Measurements from ENCODE around the gene AGAP1. TPM values are rescaled to one million over a fixed set of nuclear protein-coding genes. Genes with fewer than 3 reads are reported as not detected.

The AGAP1 gene
- polyA plus RNA-seq, 4 donors = 17.5 to 19.9 (median 19.3) TPM

- DNase-seq (ENCODE audit: low read depth in 4 of 4, low spot score in 3 of 4) = no peak
These were observed 685.6 kb downstream of the AGAP1 start for GRCh38 chr2:236179236-236180075.

DNA sequence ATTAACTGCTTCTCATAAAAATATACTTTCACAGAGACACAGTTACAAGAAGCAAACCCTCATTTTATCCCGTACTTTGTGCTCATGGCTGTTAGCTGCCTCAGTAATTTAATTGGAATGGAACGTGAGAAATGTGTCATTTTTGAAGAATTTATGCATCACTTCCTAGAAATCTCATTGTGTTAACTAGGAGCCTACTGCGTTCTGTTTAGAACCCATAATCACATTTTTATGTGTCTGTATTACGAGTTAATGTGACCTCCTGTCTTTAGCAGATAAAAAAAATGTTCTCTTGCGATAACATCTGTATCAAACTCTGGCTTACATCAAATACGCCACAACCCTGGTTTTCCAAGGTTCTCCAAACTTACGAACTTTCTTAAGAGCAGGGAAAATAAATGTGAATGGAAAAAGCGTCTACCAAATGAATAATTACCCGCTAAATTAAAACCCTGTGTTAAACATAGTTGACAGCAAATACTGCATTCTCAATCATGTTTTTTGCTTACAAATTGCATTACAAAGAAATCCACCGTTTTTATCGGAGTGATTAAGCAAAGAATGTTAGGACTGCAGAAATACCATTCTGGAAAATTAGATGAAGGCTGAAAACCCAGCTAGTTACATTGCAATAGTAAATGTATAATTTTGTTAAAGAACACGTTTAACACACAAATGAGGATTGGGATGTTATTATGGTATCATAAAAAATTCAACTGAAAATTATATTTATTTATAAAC lies 686.4 kb downstream of the AGAP1 start:
- DNase-seq (ENCODE audit: low read depth in 4 of 4, low spot score in 3 of 4) = no peak

DNA sequence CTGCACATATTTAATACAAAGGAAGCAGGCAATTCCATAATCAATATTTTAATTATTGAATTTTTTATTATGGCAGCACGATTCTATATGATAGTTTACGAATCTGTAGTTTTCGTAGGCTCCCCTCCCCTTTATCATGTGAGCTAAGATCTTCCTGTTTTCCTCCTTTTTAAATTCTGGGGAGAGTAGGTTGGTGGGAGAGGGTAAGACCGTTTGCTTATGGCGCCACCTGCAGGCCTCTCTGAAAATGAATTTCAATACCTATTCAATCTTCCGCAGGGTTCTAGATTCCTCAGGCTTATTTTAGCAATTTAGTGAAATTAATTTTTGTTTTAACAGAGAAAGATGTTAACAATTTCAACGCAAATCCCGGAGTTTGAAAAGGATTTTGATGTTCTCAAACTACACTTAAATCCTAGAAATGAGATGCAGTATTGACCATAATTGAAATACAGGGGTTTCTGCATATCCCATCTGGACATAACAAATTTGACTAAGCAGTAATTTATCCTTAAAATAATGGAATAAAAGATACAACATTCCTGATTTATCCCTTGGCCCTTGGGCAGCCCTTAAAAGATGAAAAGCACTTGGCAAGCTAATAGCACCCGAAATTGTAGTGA lies 687.1 kb downstream of the AGAP1 start:
- DNase-seq (ENCODE audit: low read depth in 4 of 4, low spot score in 3 of 4) = no peak

Measured in left renal pelvis (tissue), 4 donors.